ENCODE results near the gene TMCC1.

TMCC1 gene

GRCh38 chr3:129936757-129937156, 43.2 kb upstream of the TMCC1 start:
- in situ Hi-C loops (cut with MboI; ENCODE audit: low sequenced_read_pairs, unreplicated experiment), result loop anchor here (10.0 kb wide), 2 partner anchors 102 to 302 kb away; no protein-coding TSS in a partner anchor
- TF ChIP-seq CTCF (IDR thresholded peaks at IDR 0.05; ENCODE audit: borderline replicate concordance, control extremely low read depth, extremely low read depth, insufficient read depth, missing control alignments), result no peak
- DNase-seq (ENCODE audit: low spot score), result no peak

GRCh38 chr3:129934234-129935123, 41.0 kb upstream of the TMCC1 start:
- in situ Hi-C loops (cut with MboI; ENCODE audit: low sequenced_read_pairs, unreplicated experiment), result loop anchor here (10.0 kb wide), 2 partner anchors 100 to 300 kb away; no protein-coding TSS in a partner anchor
- DNase-seq (ENCODE audit: low spot score), result peak; percentile 64
- peak; percentile 89 for TF ChIP-seq CTCF (IDR thresholded peaks at IDR 0.05; ENCODE audit: borderline replicate concordance, control extremely low read depth, extremely low read depth, insufficient read depth, missing control alignments)

- TF ChIP-seq CTCF (IDR thresholded peaks at IDR 0.05; ENCODE audit: borderline replicate concordance, control extremely low read depth, extremely low read depth, insufficient read depth, missing control alignments), result no peak
- no peak for DNase-seq (ENCODE audit: low spot score)
- in situ Hi-C loops (cut with MboI; ENCODE audit: low sequenced_read_pairs, unreplicated experiment), result loop anchor here (10.0 kb wide), 2 partner anchors 99 to 299 kb away; no protein-coding TSS in a partner anchor
These were observed 40.0 kb upstream of the TMCC1 start for GRCh38 chr3:129933471-129933870.

- TF ChIP-seq CTCF (IDR thresholded peaks at IDR 0.05; ENCODE audit: borderline replicate concordance, control extremely low read depth, extremely low read depth, insufficient read depth, missing control alignments), result no peak
- DNase-seq (ENCODE audit: low spot score), result no peak
- in situ Hi-C loops (cut with MboI; ENCODE audit: low sequenced_read_pairs, unreplicated experiment), result no loop called here
These were observed 35.9 kb upstream of the TMCC1 start for GRCh38 chr3:129929383-129929782.

- in situ Hi-C loops (cut with MboI; ENCODE audit: low sequenced_read_pairs, unreplicated experiment), result no loop called here
- no peak for TF ChIP-seq CTCF (IDR thresholded peaks at IDR 0.05; ENCODE audit: borderline replicate concordance, control extremely low read depth, extremely low read depth, insufficient read depth, missing control alignments)
- no peak for DNase-seq (ENCODE audit: low spot score)
These were observed 33.6 kb upstream of the TMCC1 start for GRCh38 chr3:129927072-129927471.

- in situ Hi-C loops (cut with MboI; ENCODE audit: low sequenced_read_pairs, unreplicated experiment), result no loop called here
- TF ChIP-seq CTCF (IDR thresholded peaks at IDR 0.05; ENCODE audit: borderline replicate concordance, control extremely low read depth, extremely low read depth, insufficient read depth, missing control alignments), result no peak
- no peak for DNase-seq (ENCODE audit: low spot score)
These were observed 26.3 kb upstream of the TMCC1 start for GRCh38 chr3:129919806-129920205.

Measured in GM13976 (cell line).